ENCODE measurements around the gene FANCL.

GRCh38 chr2:58204195-58204959 lies 36.7 kb downstream of the FANCL start:
- TF ChIP-seq CTCF (IDR thresholded peaks at IDR 0.05) (no peak), EP300 (IDR thresholded peaks at IDR 0.05) (no peak), POLR2A (IDR thresholded peaks at IDR 0.05) (no peak)
